ENCODE results near the gene IER5L. TPM values are rescaled to one million over a fixed set of nuclear protein-coding genes. Genes with fewer than 3 reads are reported as not detected.

IER5L gene
- total RNA-seq (2014; rRNA removed; shearing (Covaris generic); ENCODE audit: low replicate concordance): 73.3 and 76.4 TPM in 2 replicates

GRCh38 chr9:129177791-129178567 is at the start of gene IER5L:
Gene IER5L (minus strand): TSS chr9:129178261. CDS start chr9:129178052, 209 bp downstream.
- in situ Hi-C loops (cut with HindIII; ENCODE audit: low pct_unique_long_range_greater_than_20kb, low sequenced_read_pairs): no loop called here
- peak; percentile 88 for DNase-seq (ENCODE audit: low read depth)

GRCh38 chr9:129227843-129228189 is 49.8 kb upstream of the IER5L start:
- in situ Hi-C loops (cut with HindIII; ENCODE audit: low pct_unique_long_range_greater_than_20kb, low sequenced_read_pairs): no loop called here
- no peak for DNase-seq (ENCODE audit: low read depth)

GRCh38 chr9:129225815-129226214 is 47.8 kb upstream of the IER5L start:
- in situ Hi-C loops (cut with HindIII; ENCODE audit: low pct_unique_long_range_greater_than_20kb, low sequenced_read_pairs): no loop called here
- no peak for DNase-seq (ENCODE audit: low read depth)

DNA sequence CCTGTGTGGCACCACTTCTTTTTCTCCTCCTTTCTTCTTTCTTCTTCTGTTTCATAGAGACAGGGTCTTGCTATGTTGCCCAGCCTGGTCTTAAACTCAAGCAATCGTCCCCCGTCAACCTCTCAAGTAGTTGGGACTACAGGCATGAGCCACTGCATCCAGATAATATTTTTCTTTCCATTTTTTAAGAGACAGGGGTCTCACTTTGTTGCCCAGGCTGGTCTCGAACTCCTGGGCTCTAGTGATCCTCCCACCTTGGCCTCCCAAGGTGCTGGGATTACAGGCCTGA is 47.4 kb upstream of the IER5L start:
- in situ Hi-C loops (cut with HindIII; ENCODE audit: low pct_unique_long_range_greater_than_20kb, low sequenced_read_pairs): no loop called here
- no peak for DNase-seq (ENCODE audit: low read depth)

GRCh38 chr9:129224618-129225489 is 46.8 kb upstream of the IER5L start:
- in situ Hi-C loops (cut with HindIII; ENCODE audit: low pct_unique_long_range_greater_than_20kb, low sequenced_read_pairs): no loop called here
- DNase-seq (ENCODE audit: low read depth): no peak

- in situ Hi-C loops (cut with HindIII; ENCODE audit: low pct_unique_long_range_greater_than_20kb, low sequenced_read_pairs): no loop called here
- no peak for DNase-seq (ENCODE audit: low read depth)
Measured at GRCh38 chr9:129223551-129224208, 45.6 kb upstream of the IER5L start.

GRCh38 chr9:129222819-129223218 is 44.8 kb upstream of the IER5L start:
- in situ Hi-C loops (cut with HindIII; ENCODE audit: low pct_unique_long_range_greater_than_20kb, low sequenced_read_pairs): no loop called here
- DNase-seq (ENCODE audit: low read depth): no peak

GRCh38 chr9:129221979-129222635 is 44.0 kb upstream of the IER5L start:
- in situ Hi-C loops (cut with HindIII; ENCODE audit: low pct_unique_long_range_greater_than_20kb, low sequenced_read_pairs): no loop called here
- DNase-seq (ENCODE audit: low read depth): no peak

- in situ Hi-C loops (cut with HindIII; ENCODE audit: low pct_unique_long_range_greater_than_20kb, low sequenced_read_pairs): no loop called here
- DNase-seq (ENCODE audit: low read depth): no peak
Measured at GRCh38 chr9:129221233-129221632, 43.2 kb upstream of the IER5L start.

- DNase-seq (ENCODE audit: low read depth): no peak
- in situ Hi-C loops (cut with HindIII; ENCODE audit: low pct_unique_long_range_greater_than_20kb, low sequenced_read_pairs): no loop called here
Measured at GRCh38 chr9:129220771-129221170, 42.7 kb upstream of the IER5L start.

DNA sequence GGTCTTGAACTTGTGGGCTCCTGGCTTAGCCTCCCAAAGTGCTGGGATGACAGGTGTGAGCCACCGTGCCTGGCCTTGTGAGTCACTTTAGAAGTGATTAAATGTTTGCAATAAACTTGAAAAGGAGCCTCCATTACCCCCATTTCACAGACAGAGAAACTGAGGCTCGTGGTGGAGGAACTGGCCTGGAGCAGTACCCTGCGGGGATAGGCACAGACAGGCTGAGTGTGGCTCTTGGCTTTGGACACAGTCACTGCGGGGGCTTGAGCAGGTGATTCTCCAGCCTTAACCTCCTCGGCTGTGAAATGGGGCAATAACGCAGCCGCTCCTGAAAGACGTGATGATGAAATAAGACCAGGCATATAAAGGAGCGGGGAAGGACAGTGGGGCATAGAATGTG is 40.9 kb upstream of the IER5L start:
- DNase-seq (ENCODE audit: low read depth): no peak
- in situ Hi-C loops (cut with HindIII; ENCODE audit: low pct_unique_long_range_greater_than_20kb, low sequenced_read_pairs): no loop called here

GRCh38 chr9:129218272-129218625 is 40.2 kb upstream of the IER5L start:
- no peak for DNase-seq (ENCODE audit: low read depth)
- in situ Hi-C loops (cut with HindIII; ENCODE audit: low pct_unique_long_range_greater_than_20kb, low sequenced_read_pairs): no loop called here

- in situ Hi-C loops (cut with HindIII; ENCODE audit: low pct_unique_long_range_greater_than_20kb, low sequenced_read_pairs): no loop called here
- DNase-seq (ENCODE audit: low read depth): no peak
Measured at GRCh38 chr9:129213551-129213950, 35.5 kb upstream of the IER5L start.

DNA sequence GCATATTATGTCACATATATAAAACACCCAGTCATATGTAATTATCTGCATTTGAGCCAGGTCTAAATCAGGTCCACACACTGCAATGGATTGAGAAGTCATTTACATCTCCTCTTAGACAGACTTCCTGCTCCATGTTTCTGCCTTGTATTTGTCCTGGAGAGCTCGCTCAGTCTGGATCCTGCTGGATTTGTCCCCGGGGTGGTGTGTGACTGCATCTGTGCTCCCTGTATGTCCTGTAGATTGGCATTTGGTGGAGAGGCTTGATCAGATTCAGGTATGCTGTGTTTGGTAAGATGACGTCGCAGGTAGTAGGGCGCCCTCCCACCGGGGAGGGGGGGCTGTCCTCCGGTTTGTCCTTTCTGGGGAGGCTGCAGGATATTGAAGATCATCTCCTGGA is 33.6 kb upstream of the IER5L start:
- no peak for DNase-seq (ENCODE audit: low read depth)
- in situ Hi-C loops (cut with HindIII; ENCODE audit: low pct_unique_long_range_greater_than_20kb, low sequenced_read_pairs): no loop called here

DNA sequence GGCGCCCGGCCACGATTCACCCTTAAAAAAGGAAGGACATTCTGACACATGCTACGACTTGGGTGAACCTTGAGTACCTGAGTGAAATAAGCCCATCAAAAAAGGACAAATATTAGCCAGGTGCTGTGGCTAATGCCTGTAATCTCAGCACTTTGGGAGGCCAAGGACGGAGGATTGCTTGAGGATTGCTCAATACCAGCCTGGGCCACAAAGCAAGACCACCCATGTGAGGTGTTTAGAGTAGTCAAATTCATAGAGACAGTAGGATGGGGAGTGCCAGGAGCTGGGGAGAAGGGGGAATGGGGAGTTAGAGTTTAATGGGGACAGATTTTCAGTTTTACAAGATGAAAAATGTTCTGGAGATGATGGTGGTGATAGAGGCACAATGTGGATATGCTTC is 32.1 kb upstream of the IER5L start:
- in situ Hi-C loops (cut with HindIII; ENCODE audit: low pct_unique_long_range_greater_than_20kb, low sequenced_read_pairs): no loop called here
- DNase-seq (ENCODE audit: low read depth): no peak

DNA sequence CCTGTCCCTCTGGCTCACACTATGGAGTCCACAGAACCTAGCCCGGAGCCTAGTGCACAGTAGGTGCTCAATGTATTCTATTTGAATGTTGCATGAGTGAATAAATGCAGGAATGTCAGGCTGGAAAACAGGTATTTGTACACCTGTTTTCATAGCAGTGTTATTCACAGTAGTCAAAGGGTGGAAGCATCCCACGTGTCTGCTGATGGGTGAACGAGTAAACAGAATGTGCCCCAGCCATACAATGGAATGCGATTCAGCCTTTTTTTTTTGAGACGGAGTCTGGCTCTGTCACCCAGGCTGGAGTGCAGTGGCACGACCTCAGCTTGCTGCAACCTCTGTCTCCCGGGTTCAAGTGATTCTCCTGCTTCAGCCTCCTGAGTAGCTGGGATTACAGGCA is 31.5 kb upstream of the IER5L start:
- no peak for DNase-seq (ENCODE audit: low read depth)
- in situ Hi-C loops (cut with HindIII; ENCODE audit: low pct_unique_long_range_greater_than_20kb, low sequenced_read_pairs): no loop called here

GRCh38 chr9:129209109-129209508 is 31.0 kb upstream of the IER5L start:
- DNase-seq (ENCODE audit: low read depth): no peak
- in situ Hi-C loops (cut with HindIII; ENCODE audit: low pct_unique_long_range_greater_than_20kb, low sequenced_read_pairs): no loop called here

DNA sequence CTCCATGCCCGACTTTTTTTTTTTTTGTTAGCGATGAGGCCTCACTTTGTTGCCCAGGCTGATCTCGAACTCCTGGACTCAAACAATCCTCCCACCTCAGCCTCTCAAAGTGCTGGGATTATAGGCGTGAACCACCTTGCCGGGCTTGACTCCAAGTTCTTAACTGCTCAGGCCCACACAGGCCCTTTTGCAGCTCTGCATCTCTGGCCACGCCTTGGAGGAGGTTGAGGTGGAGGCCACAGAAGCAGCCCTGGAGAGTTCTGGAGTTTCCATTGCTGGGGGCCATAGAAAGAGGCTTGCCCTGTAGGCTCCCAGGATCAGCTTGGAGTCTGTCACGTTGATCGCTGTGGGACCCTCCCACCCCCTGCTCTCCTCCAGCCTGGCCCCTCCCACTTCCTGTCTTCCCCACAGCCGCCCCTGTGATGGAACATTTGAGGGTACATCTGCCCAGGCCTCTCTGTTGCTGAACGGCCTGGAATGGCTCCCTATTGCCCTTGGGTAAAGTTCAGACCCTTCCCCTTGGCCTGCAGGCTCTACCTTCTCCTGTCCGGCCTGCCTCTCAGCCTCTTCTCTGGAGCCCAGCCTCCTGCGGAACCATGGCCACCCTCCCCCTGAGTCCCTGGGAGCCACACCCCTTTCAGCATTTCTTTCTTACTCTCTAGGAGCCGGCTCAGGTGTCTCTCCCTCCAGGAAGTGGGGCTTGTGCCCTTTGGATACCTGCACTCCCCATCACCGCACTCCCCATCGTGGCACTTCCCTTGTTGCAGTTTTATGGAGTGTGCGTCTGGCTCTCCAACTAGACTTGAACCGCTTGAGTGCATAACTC is 30.4 kb upstream of the IER5L start:
- in situ Hi-C loops (cut with HindIII; ENCODE audit: low pct_unique_long_range_greater_than_20kb, low sequenced_read_pairs): no loop called here
- no peak for DNase-seq (ENCODE audit: low read depth)
